Loucy (cell line): Measurements from ENCODE around the gene CDH19.

ENCODE experiments used
- H2AFZ ChIP-seq: fragments of 200-600 bp; sonication (generic); 2 replicates; pipeline ENCODE4 v1.6.0; 2016; ENCODE audit warnings: antibody characterized with exemption, mild to moderate bottlenecking, low read length, moderate library complexity
- H3F3A ChIP-seq: fragments of 200-600 bp; 2 replicates; pipeline ENCODE4 v1.6.0; 2016; ENCODE audit warnings: antibody characterized with exemption, low read depth, mild to moderate bottlenecking
- H3K27me3 ChIP-seq: fragments of 200-600 bp; sonication (generic); 2 replicates; pipeline ENCODE4 v1.6.1; 2014; ENCODE audit warnings: low read length, mild to moderate bottlenecking; ENCODE audit not compliant: insufficient read depth, poor library complexity, severe bottlenecking
- H3K36me3 ChIP-seq: fragments of 200-600 bp; sonication (generic); 2 replicates; pipeline ENCODE4 v1.6.1; 2016; ENCODE audit warnings: low read length; ENCODE audit not compliant: insufficient read depth
- H3K4me1 ChIP-seq: fragments of 200-600 bp; sonication (generic); 2 replicates; pipeline ENCODE4 v1.5.1; 2014; ENCODE audit warnings: low read length, mild to moderate bottlenecking; ENCODE audit not compliant: insufficient read depth, poor library complexity, severe bottlenecking
- H3K4me2 ChIP-seq: fragments of 200-600 bp; sonication (generic); 2 replicates; pipeline ENCODE4 v1.6.0; 2014; ENCODE audit warnings: antibody characterized with exemption, low read length, low read depth, mild to moderate bottlenecking; ENCODE audit not compliant: poor library complexity, severe bottlenecking
- H3K4me3 ChIP-seq: fragments of 200-600 bp; sonication (generic); 2 replicates; pipeline ENCODE4 v1.5.1; 2014; ENCODE audit warnings: low read length, mild to moderate bottlenecking, mixed read lengths; ENCODE audit not compliant: poor library complexity, severe bottlenecking
- H3K79me2 ChIP-seq: fragments of 200-600 bp; sonication (generic); 2 replicates; pipeline ENCODE4 v1.6.1; 2014; ENCODE audit warnings: low read length; ENCODE audit not compliant: insufficient read depth
- H3K9ac ChIP-seq: fragments of 200-600 bp; sonication (generic); 2 replicates; pipeline ENCODE4 v1.6.0; 2014; ENCODE audit warnings: mild to moderate bottlenecking, low read depth, low read length, moderate library complexity; ENCODE audit not compliant: poor library complexity, severe bottlenecking
- H3K9me2 ChIP-seq: fragments of 200-600 bp; sonication (generic); replicated peaks from 2 replicates; pipeline ENCODE4 v1.6.1; 2016; ENCODE audit warnings: low read depth, low read length, mixed read lengths
- H3K9me3 ChIP-seq: fragments of 200-600 bp; sonication (generic); 2 replicates; pipeline ENCODE4 v1.6.1; 2014; ENCODE audit warnings: mild to moderate bottlenecking, antibody characterized with exemption, low read length, low read depth; ENCODE audit not compliant: insufficient read depth
- H4K20me1 ChIP-seq: fragments of 200-600 bp; sonication (generic); 2 replicates; pipeline ENCODE4 v1.6.0; 2014; ENCODE audit warnings: antibody characterized with exemption, low read length, mild to moderate bottlenecking; ENCODE audit not compliant: insufficient read depth, poor library complexity, severe bottlenecking
- CTCF ChIP-seq: fragments of 200-600 bp; sonication (generic); conservative IDR thresholded peaks from 2 replicates; pipeline ENCODE4 v1.5.1; 2014; ENCODE audit warnings: mild to moderate bottlenecking, antibody characterized with exemption, low read length
- EZH2phosphoT487 ChIP-seq: fragments of 200-600 bp; IDR thresholded peaks from 2 replicates; pipeline ENCODE4 v1.6.1; 2018; ENCODE audit warnings: antibody characterized with exemption, mild to moderate bottlenecking, moderate library complexity, borderline replicate concordance

The CDH19 gene

DNA sequence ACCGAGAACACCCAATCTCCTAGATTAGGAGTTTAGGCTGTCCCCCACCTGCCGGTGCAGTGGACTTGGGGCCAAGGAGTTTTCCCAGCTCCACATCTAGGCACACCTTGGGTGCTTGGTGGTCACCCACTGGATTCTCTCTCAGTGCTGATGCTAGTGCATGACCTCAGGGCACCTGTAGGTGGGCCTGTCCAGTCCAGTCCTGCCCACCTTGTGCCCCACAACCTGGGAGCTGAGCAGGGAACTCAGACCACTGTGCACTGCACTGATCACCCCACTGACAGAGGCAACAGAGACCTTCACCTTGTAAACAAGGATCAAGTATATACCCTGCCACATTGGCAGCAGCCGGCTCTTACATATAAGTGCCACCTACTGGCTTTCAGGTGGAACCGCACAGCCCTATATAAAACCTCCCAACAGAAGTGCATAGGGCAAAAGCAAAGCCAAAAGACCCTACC, 12.7 kb upstream of the CDH19 start:
- Histone ChIP-seq H3K4me2 (no peak overlapping the region), H3K27me3 (no peaks in the 10 kb centered on the region), H3K9ac (no peak overlapping the region), H3K9me3 (no peaks in the 10 kb centered on the region), H3K79me2 (no peaks in the 10 kb centered on the region), H3K4me1 (no peaks in the 10 kb centered on the region), H4K20me1 (no peaks in the 10 kb centered on the region), H3F3A (no peaks in the 10 kb centered on the region), H2AFZ (no peak overlapping the region), H3K36me3 (no peaks in the 10 kb centered on the region), H3K4me3 (no peak overlapping the region), H3K9me2 (no peaks in the 10 kb centered on the region)
- TF ChIP-seq EZH2phosphoT487 (no peak), CTCF (peak; percentile 68)

- H3F3A ChIP-seq: no peaks in the 10 kb centered on the region
- no peaks in the 10 kb centered on the region for H3K9me3 ChIP-seq
- H3K27me3 ChIP-seq: no peaks in the 10 kb centered on the region
- H3K4me1 ChIP-seq: no peaks in the 10 kb centered on the region
- H3K4me3 ChIP-seq: no peak overlapping the region
- H3K9ac ChIP-seq: no peak overlapping the region
- H3K4me2 ChIP-seq: no peak overlapping the region
- no peaks in the 10 kb centered on the region for H3K79me2 ChIP-seq
- H4K20me1 ChIP-seq: no peaks in the 10 kb centered on the region
- no peaks in the 10 kb centered on the region for H3K9me2 ChIP-seq
- no peak overlapping the region for H2AFZ ChIP-seq
- no peaks in the 10 kb centered on the region for H3K36me3 ChIP-seq
- no peak for TF ChIP-seq CTCF
Measured at GRCh38 chr18:66615176-66615575, 11.3 kb upstream of the CDH19 start.

DNA sequence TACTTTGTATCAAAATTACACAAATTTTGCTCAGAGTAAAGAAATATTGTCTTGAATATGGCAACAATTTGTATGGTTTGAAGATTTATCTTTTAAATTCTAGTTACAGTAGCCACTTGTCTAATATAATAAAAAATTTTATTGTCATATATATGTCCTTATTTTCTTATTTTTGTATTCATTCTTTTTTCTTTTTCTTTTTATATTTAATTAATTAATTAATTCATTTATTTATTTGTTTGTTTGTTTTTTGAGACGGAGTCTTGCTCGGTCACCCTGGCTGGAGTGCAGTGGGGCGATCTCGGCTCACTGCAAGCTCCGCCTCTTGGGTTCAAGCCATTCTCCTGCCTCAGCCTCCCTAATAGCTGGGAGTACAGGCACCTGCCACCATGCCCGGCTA, 3.7 kb upstream of the CDH19 start:
- no peak overlapping the region for H2AFZ ChIP-seq

More for the DNA sequence above, 3.7 kb upstream of the CDH19 start:
- H3K36me3 ChIP-seq: no peaks in the 10 kb centered on the region
- no peaks in the 10 kb centered on the region for H3K27me3 ChIP-seq
- H3K4me1 ChIP-seq: no peaks in the 10 kb centered on the region
- H3K9ac ChIP-seq: no peak overlapping the region
- H3K9me2 ChIP-seq: no peaks in the 10 kb centered on the region
- TF ChIP-seq CTCF (no peak), EZH2phosphoT487 (no peak)
- no peaks in the 10 kb centered on the region for H4K20me1 ChIP-seq
- no peak overlapping the region for H3K4me3 ChIP-seq
- no peaks in the 10 kb centered on the region for H3F3A ChIP-seq
- H3K9me3 ChIP-seq: no peaks in the 10 kb centered on the region
- H3K79me2 ChIP-seq: no peaks in the 10 kb centered on the region
- H3K4me2 ChIP-seq: no peak overlapping the region
